GM23338 (cell line): ENCODE results near the gene MMP26.

Source experiments
- CTCF ChIP-seq, 2 experiments: fragments of 200-600 bp in 1 of 2; sonication (generic) in 1 of 2; conservative IDR thresholded peaks; 2 replicates each; pipeline versions ENCODE4 v1.5.1 to v1.6.1; 2016 to 2017; ENCODE audit warnings: antibody characterized with exemption in 2 of 2, low read depth in 2 of 2, mild to moderate bottlenecking in 2 of 2, moderate library complexity in 1 of 2
- ETS1 ChIP-seq: IDR thresholded peaks from 2 replicates; pipeline ENCODE4 v1.6.1; 2016; ENCODE audit warnings: antibody characterized with exemption
- EZH2 ChIP-seq: fragments of 200-600 bp; sonication (generic); IDR thresholded peaks from one replicate; pipeline ENCODE4 v1.8.0; 2017; ENCODE audit warnings: antibody characterized with exemption, mild to moderate bottlenecking, low read depth; ENCODE audit not compliant: unreplicated experiment
- EZH2phosphoT487 ChIP-seq: fragments of 200-600 bp; sonication (generic); IDR thresholded peaks from one replicate; pipeline ENCODE4 v1.8.1; 2018; ENCODE audit warnings: antibody characterized with exemption; ENCODE audit not compliant: unreplicated experiment
- JUNB ChIP-seq: IDR thresholded peaks from one replicate; pipeline ENCODE4 v1.6.1; 2016; ENCODE audit warnings: antibody characterized with exemption; ENCODE audit not compliant: unreplicated experiment
- POLR2AphosphoS5 ChIP-seq: IDR thresholded peaks from 2 replicates; pipeline ENCODE4 v1.6.1; 2016; ENCODE audit warnings: antibody characterized with exemption, low read depth
- ZNF114 ChIP-seq: fragments of 250-450 bp; sonication (Bioruptor Pico); IDR thresholded peaks from 2 replicates; pipeline ENCODE4 v1.5.0; 2020; ENCODE audit warnings: mild to moderate bottlenecking, moderate library complexity

GRCh38 chr11:4664786-4665185 is 39.8 kb upstream of the MMP26 start:
- TF ChIP-seq EZH2phosphoT487 (no peak), CTCF (conservative IDR thresholded peaks at IDR 0.05; ENCODE audit: low read depth in 2 of 2) (no peak), ETS1 (no peak), EZH2 (no peak), POLR2AphosphoS5 (no peak), JUNB (no peak), ZNF114 (CRISPR knock-in tag) (no peak)
